GM23248 (cell line): Measurements from ENCODE around the gene TRAPPC2. TPM values are rescaled to one million over a fixed set of nuclear protein-coding genes. Genes with fewer than 3 reads are reported as not detected.
A peak's percentile ranks its signal among the peaks of the same experiment; 100 is the strongest.
"Not testable (repeated sequence)": the region's sequence is repeated elsewhere in the genome, so short reads cannot be mapped to it uniquely, and the experiment has no call there.

Experiments used
- DNase-seq: peaks from one replicate; pipeline ENCODE4 v3.0.0-alpha.2; 2015
- H2AFZ ChIP-seq: fragments of 200-600 bp; sonication (generic); 2 replicates; pipeline ENCODE4 v1.6.1; 2016; ENCODE audit warnings: antibody characterized with exemption
- H3F3A ChIP-seq: fragments of 200-600 bp; sonication (generic); 2 replicates; pipeline ENCODE4 v1.6.1; 2016; ENCODE audit warnings: mild to moderate bottlenecking, antibody characterized with exemption, mixed run types; ENCODE audit not compliant: insufficient read depth
- H3K27ac ChIP-seq: fragments of 200-600 bp; sonication (generic); 2 replicates; pipeline ENCODE4 v1.5.1; 2016; ENCODE audit warnings: mild to moderate bottlenecking
- H3K27me3 ChIP-seq: fragments of 200-600 bp; sonication (generic); replicated peaks from 2 replicates; pipeline ENCODE4 v1.6.1; 2016; ENCODE audit warnings: mild to moderate bottlenecking; ENCODE audit not compliant: insufficient read depth
- H3K36me3 ChIP-seq: fragments of 200-600 bp; sonication (generic); 2 replicates; pipeline ENCODE4 v1.6.1; 2016; ENCODE audit warnings: low read depth, mild to moderate bottlenecking
- H3K4me1 ChIP-seq: fragments of 200-600 bp; sonication (generic); 2 replicates; pipeline ENCODE4 v1.6.1; 2016; ENCODE audit warnings: mild to moderate bottlenecking; ENCODE audit not compliant: insufficient read depth
- H3K4me2 ChIP-seq: fragments of 200-600 bp; sonication (generic); one replicate; pipeline ENCODE4 v1.6.1; 2016; ENCODE audit warnings: mild to moderate bottlenecking; ENCODE audit not compliant: unreplicated experiment
- H3K4me3 ChIP-seq: fragments of 200-600 bp; sonication (generic); 2 replicates; pipeline ENCODE4 v1.5.1; 2016; ENCODE audit warnings: mild to moderate bottlenecking
- H3K79me2 ChIP-seq: fragments of 200-600 bp; sonication (generic); 2 replicates; pipeline ENCODE4 v1.6.1; 2016; ENCODE audit warnings: mild to moderate bottlenecking; ENCODE audit not compliant: insufficient read depth
- H3K9ac ChIP-seq: fragments of 200-600 bp; sonication (generic); 2 replicates; pipeline ENCODE4 v1.6.1; 2016; ENCODE audit warnings: mild to moderate bottlenecking
- H3K9me2 ChIP-seq: fragments of 200-600 bp; sonication (generic); 2 replicates; pipeline ENCODE4 v1.6.1; 2016; ENCODE audit warnings: mixed run types, mild to moderate bottlenecking, moderate library complexity; ENCODE audit not compliant: insufficient read depth
- H3K9me3 ChIP-seq: fragments of 200-600 bp; sonication (generic); one replicate; pipeline ENCODE4 v1.6.1; 2017; ENCODE audit warnings: low read depth
- H4K20me1 ChIP-seq: fragments of 200-600 bp; sonication (generic); 2 replicates; pipeline ENCODE4 v1.6.0; 2016; ENCODE audit not compliant: insufficient read depth
- EZH2 ChIP-seq: fragments of 200-600 bp; sonication (generic); IDR thresholded peaks from 2 replicates; pipeline ENCODE4 v1.6.1; 2018; ENCODE audit warnings: antibody characterized with exemption, mild to moderate bottlenecking; ENCODE audit not compliant: insufficient read depth, poor library complexity, severe bottlenecking
- EZH2phosphoT487 ChIP-seq: fragments of 200-600 bp; sonication (generic); IDR thresholded peaks from 2 replicates; pipeline ENCODE4 v1.6.1; 2018; ENCODE audit warnings: antibody characterized with exemption, moderate library complexity, mild to moderate bottlenecking, low read depth; ENCODE audit not compliant: insufficient read depth
- WGBS, 2 experiments: methylation state at CpG; one replicate each; pipeline ENCODE4 v1.1.6; 2015 to 2017; ENCODE audit warnings: low lambda C conversion rate in 2 of 2, low coverage in 1 of 2; ENCODE audit errors: missing lambda C conversion rate in 2 of 2; 5-methylcytosine and 5-hydroxymethylcytosine counted together
- in situ Hi-C: fragments of 300-500 bp; cut with MboI; formaldehyde crosslinking; loops from 2 replicates; pipeline ENCODE4 v1.15.0; 2020
- polyA plus RNA-seq: library from polyadenylated mRNA; unstranded; fragments of >200 nt; fragmentation: Nextera tagmentation; extraction: Ambion mirVana; gene quantifications from 2 replicates; pipeline ENCODE4 v1.2.1, GENCODE V29; 2016
- total RNA-seq: library from RNA; depleted of rRNA; stranded (reverse); fragments of >200 nt; shearing (Covaris generic); gene quantifications from 2 replicates; pipeline ENCODE4 v1.2.3, GENCODE V29; 2014

Gene TRAPPC2
- total and polyA plus RNA-seq, 2 experiments from 2014 or later = 10.4 to 12.0 TPM

DNA sequence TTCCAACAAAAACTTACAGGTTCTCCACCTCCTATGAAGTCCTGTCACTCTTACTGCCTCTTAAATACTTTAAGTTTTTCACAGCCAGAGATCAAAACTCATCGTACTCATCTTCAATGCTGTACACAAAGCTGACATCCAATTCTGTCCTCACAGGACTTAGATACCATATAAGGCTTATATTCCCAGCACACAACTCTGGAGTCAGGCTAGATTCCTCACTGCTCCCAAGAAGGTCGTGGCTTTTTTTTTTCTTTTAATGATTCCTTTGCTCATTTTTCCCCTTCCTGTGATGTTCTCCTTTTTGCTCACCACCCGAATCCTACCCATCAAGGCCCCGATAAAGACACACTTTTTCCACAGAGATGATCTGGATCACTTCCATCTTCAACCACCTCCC, 914 bp downstream of the TRAPPC2 start:
- H3K4me3 ChIP-seq = peak overlapping the region; percentile 96
- no peaks in the 10 kb centered on the region for H3K9me2 ChIP-seq
- peaks cover 69% of the 10 kb centered on the region for H3K79me2 ChIP-seq
- DNase-seq = peak; percentile 36
- H2AFZ ChIP-seq = peak overlapping the region; percentile 88
- peak overlapping the region; percentile 91 for H3K9ac ChIP-seq
- H3K9me3 ChIP-seq = no peaks in the 10 kb centered on the region
- peak overlapping the region; percentile 82 for H3K27ac ChIP-seq
- no peaks in the 10 kb centered on the region for H4K20me1 ChIP-seq
- peaks cover 20% of the 10 kb centered on the region for H3F3A ChIP-seq
- peaks cover 25% of the 10 kb centered on the region for H3K4me1 ChIP-seq
- peak overlapping the region; percentile 76 for H3K4me2 ChIP-seq
- WGBS, 2 experiments = 1 to 8% methylated on average over 4 of the region's 4 CpGs
- TF ChIP-seq EZH2phosphoT487 (no peak), EZH2 (no peak)
- in situ Hi-C loops = loop anchor here (10.0 to 25.0 kb wide), 2 partner anchors 69 to 221 kb away; no protein-coding TSS in a partner anchor
- H3K36me3 ChIP-seq = no peaks in the 10 kb centered on the region
- no peaks in the 10 kb centered on the region for H3K27me3 ChIP-seq

DNA sequence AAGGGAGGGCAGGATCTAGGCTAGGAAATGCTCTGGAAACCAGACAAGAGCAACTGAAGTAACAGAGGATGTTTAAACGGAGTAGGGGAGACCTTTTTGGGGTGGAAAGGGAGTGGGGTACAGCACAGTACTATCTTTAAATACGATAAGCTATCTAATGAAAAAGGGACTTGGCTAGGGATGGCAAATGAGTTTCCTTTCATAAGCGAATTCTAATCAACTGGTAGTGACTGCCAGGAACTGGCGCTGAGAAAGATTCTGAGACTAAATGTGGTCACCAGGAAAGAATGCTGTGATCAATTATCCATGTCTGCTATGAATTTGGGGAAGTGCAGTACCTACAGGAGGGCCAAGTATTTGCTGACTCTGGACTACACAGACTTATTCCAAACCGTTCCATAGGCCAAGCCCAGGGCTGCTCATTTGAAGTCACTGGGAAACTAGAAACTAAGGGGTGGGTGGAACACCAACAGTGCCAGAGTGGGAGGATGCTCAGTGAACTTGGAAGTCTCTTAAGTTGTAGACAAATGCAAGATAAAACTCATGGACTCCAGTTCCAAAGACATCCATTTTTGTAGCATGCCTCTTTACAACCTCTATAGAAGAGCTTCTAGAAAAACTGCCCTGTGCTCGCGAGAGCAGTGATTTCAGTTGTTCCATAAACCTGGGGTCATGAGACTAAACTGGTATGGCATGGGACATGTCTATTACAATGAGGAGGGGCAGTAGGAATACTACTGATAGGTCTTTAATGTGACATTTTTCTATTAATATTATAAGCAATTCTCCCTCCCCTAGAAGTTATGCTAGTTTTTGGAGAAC, 2.0 kb downstream of the TRAPPC2 start:
- Histone ChIP-seq H3F3A (peaks cover 20% of the 10 kb centered on the region), H3K79me2 (peaks cover 80% of the 10 kb centered on the region), H4K20me1 (no peaks in the 10 kb centered on the region), H3K9ac (peak overlapping the region; percentile 91), H2AFZ (no peak overlapping the region), H3K27me3 (no peaks in the 10 kb centered on the region), H3K27ac (peak overlapping the region; percentile 82), H3K9me2 (no peaks in the 10 kb centered on the region), H3K4me2 (peak overlapping the region; percentile 76), H3K4me1 (peaks cover 25% of the 10 kb centered on the region), H3K9me3 (no peaks in the 10 kb centered on the region), H3K36me3 (no peaks in the 10 kb centered on the region), H3K4me3 (peak overlapping the region; percentile 96)
- 8 to 13% methylated on average over 7 of the region's 7 CpGs for WGBS, 2 experiments
- TF ChIP-seq EZH2phosphoT487 (no peak), EZH2 (no peak)
- peak; percentile 40 for DNase-seq
- in situ Hi-C loops = loop anchor here (10.0 to 25.0 kb wide), 2 partner anchors 68 to 220 kb away; no protein-coding TSS in a partner anchor

DNA sequence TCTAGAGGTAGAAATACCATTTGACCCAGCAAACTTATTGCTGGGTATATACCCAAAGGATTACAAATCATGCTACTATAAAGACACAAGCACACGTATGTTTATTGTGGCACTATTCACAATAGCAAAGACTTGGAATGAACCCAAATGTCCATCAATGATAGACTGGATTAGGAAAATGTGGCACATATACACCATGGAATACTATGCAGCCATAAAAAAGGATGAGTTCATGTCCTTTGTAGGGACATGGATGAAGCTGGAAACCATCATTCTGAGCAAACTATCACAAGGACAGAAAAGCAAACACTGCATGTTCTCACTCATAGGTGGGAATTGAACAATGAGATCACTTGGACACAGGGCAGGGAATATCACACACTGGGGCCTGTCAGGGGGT, 3.9 kb downstream of the TRAPPC2 start:
- H4K20me1 ChIP-seq, H3K9me2 ChIP-seq, H3K27me3 ChIP-seq, H3K36me3 ChIP-seq, H2AFZ ChIP-seq, H3K4me2 ChIP-seq, H3K9ac ChIP-seq, H3K27ac ChIP-seq, H3K4me3 ChIP-seq, H3K9me3 ChIP-seq, DNase-seq: not testable (repeated sequence)
- peaks cover 20% of the 10 kb centered on the region for H3F3A ChIP-seq
- WGBS, 2 experiments = 42 to 44% methylated on average over 1 of the region's 1 CpG
- peaks cover 20% of the 10 kb centered on the region for H3K4me1 ChIP-seq
- in situ Hi-C loops = loop anchor here (10.0 to 25.0 kb wide), 2 partner anchors 66 to 218 kb away; no protein-coding TSS in a partner anchor
- peaks cover 89% of the 10 kb centered on the region for H3K79me2 ChIP-seq

DNA sequence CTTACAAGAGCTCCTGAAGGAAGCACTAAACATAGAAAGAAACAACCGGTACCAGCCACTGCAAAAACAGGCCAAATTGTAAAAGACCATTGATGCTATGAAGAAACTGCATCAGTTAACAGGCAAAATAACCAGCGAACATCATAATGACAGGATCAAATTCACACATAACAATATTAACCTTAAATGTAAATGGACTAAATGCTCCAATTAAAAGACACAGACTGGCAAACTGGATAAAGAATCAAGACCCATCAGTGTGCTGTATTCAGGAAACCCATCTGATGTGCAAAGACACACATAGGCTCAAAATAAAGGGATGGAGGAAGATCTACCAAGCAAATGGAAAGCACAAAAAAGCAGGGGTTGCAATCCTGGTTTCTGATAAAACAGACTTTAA, 7.8 kb downstream of the TRAPPC2 start:
- H3K27ac ChIP-seq, H3K9ac ChIP-seq, H3K9me3 ChIP-seq, H2AFZ ChIP-seq, H3K27me3 ChIP-seq, H4K20me1 ChIP-seq, H3K4me1 ChIP-seq, H3K4me3 ChIP-seq, H3K9me2 ChIP-seq, H3F3A ChIP-seq, DNase-seq, H3K36me3 ChIP-seq, H3K4me2 ChIP-seq: not testable (repeated sequence)
- H3K79me2 ChIP-seq = peaks cover 84% of the 10 kb centered on the region
- 92 to 100% methylated on average over 2 of the region's 2 CpGs for WGBS, 2 experiments
- in situ Hi-C loops = loop anchor here (25.0 kb wide), 1 partner anchor 214 kb away; no protein-coding TSS in a partner anchor

DNA sequence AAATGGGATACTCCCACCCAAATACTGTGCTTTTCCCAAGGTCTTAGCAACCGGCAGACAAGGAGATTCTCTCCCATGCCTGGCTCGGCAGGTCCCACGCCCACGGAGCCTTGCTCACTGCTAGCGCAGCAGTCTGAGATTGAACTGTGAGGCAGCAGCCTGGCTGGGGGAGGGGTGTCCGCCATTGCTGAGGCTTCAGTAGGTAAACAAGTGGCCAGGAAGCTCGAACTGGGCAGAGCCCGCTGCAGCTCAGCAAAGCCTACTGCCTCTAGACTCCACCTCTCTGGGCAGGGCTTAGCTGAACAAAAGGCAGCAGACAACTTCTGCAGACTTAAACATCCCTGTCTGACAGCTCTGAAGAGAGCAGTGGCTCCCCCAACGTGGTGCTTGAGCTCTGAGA, 9.5 kb downstream of the TRAPPC2 start:
- H3K27ac ChIP-seq, H3K36me3 ChIP-seq, H2AFZ ChIP-seq, H3K9me2 ChIP-seq, H3K4me1 ChIP-seq, H4K20me1 ChIP-seq, H3K27me3 ChIP-seq, H3K9me3 ChIP-seq, H3K4me2 ChIP-seq, H3K9ac ChIP-seq, DNase-seq, H3F3A ChIP-seq, H3K4me3 ChIP-seq: not testable (repeated sequence)
- peaks cover 84% of the 10 kb centered on the region for H3K79me2 ChIP-seq
- in situ Hi-C loops = loop anchor here (25.0 kb wide), 1 partner anchor 213 kb away; no protein-coding TSS in a partner anchor
- WGBS, 2 experiments = 80 to 88% methylated on average over 2 to 8 of the region's 9 CpGs
